Adrenal gland (tissue), 5 donors: ENCODE measurements around the gene DNAJC6.

Experiments used
- POLR2A ChIP-seq, 2 donors: fragments of 450-650 bp; IDR thresholded peaks; one replicate each; pipeline ENCODE4 v1.6.1; 2017; ENCODE audit warnings: antibody characterized with exemption in 2 of 2, mild to moderate bottlenecking in 2 of 2, moderate library complexity in 1 of 2
- TF ChIP-seq, protein P1 (sequence below), 6 experiments: fragments of 450-650 bp in 4 of 6; fragments of 200-600 bp in 2 of 6; sonication (generic) in 1 of 6; IDR thresholded peaks; 1 replicate in 5 of 6; 2 replicates in 1 of 6; pipeline versions ENCODE4 v1.5.1 to v1.8.0; 2016 to 2021; ENCODE audit warnings: antibody characterized with exemption in 6 of 6, mild to moderate bottlenecking in 2 of 6, moderate library complexity in 1 of 6
- donor health status: DM: no; HTN: no; CAD: no.

DNA sequence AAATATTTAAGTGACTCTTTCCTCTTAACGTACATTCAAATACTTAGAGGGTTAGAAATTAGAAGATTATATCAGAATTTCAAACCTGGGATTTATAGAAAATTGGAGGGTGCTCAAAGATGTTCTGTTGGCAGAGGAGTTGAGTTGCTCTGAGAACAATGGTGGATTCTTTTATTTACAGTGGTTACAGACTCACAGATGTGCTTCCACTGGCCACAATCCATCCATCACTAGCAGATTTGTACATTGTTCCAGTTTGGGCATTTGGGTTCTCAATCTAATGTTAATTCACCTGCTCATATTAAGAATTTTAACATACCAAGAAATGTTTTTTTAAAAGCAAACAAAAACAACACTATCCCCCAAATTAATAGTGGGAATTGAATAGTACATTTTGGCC, 23.5 kb downstream of the DNAJC6 start:
- TF ChIP-seq, protein P1, sequence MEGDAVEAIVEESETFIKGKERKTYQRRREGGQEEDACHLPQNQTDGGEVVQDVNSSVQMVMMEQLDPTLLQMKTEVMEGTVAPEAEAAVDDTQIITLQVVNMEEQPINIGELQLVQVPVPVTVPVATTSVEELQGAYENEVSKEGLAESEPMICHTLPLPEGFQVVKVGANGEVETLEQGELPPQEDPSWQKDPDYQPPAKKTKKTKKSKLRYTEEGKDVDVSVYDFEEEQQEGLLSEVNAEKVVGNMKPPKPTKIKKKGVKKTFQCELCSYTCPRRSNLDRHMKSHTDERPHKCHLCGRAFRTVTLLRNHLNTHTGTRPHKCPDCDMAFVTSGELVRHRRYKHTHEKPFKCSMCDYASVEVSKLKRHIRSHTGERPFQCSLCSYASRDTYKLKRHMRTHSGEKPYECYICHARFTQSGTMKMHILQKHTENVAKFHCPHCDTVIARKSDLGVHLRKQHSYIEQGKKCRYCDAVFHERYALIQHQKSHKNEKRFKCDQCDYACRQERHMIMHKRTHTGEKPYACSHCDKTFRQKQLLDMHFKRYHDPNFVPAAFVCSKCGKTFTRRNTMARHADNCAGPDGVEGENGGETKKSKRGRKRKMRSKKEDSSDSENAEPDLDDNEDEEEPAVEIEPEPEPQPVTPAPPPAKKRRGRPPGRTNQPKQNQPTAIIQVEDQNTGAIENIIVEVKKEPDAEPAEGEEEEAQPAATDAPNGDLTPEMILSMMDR (IDR thresholded peaks at IDR 0.05), result no peak
- TF ChIP-seq POLR2A (IDR thresholded peaks at IDR 0.05), result no peak
